ENCODE measurements around the gene BRD9.

DNA sequence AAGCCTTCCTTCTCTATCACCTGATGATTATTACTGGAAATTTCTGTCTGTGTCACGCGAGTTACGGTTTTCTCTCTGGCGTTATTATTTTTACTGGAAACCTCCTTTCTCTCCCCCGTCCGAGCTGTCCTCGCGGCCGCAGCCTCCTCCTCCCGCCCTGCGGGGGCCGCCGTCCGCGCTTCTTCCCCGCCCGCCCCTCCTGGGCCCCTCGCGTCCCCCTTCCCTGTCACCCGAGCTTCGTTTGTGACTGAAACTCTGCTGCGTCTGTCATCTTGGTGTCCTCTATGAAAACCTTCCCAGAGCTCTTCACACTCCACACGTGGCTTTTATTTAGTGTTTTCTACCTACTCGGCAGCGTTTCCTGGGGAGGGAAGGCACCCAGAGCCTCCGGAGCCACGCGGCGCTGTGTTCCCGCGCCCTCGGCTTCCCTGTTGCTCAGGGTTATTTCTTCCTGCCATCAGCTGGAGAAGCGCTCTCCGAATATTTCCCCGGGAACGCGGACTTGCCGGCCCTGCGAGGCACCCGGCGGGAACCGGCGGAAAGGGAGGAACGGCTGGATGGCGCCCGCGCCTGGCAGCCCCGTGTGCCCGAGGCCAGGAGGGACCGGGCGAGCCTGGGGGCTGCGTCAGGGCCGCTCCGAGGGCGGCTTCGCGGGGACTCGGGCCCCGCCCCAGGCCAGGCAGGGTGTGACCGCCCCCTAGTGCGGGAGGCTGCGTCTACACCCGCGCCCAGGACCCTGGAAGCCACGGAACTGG lies 34.0 kb upstream of the BRD9 start:
- TF ChIP-seq GATA2 (IDR thresholded peaks at IDR 0.05; ENCODE audit: low read depth, low read length) (no peak), GATA3 (IDR thresholded peaks at IDR 0.05; ENCODE audit: low read depth, low read length) (no peak)

Data from SH-SY5Y (cell line).